CD14-positive monocyte (primary cell): ENCODE data around the gene BAG3. TPM values are rescaled to one million over a fixed set of nuclear protein-coding genes. Genes with fewer than 3 reads are reported as not detected.

Experiments used
- DNase-seq, 3 donors: peaks; one replicate each; pipeline ENCODE4 v3.0.0-alpha.2; 2011 to 2022
- H2AFZ ChIP-seq: 2 replicates; pipeline ENCODE4 v1.6.0; 2012; ENCODE audit warnings: mild to moderate bottlenecking, low read depth, low read length, inconsistent platforms; ENCODE audit not compliant: insufficient read depth, poor library complexity, severe bottlenecking
- H3K27ac ChIP-seq, 2 donors: 1 replicate in 1 of 2; 2 replicates in 1 of 2; pipeline ENCODE4 v1.5.1; 2012 to 2013; ENCODE audit warnings: low read length in 2 of 2, control low read depth in 1 of 2, inconsistent platforms in 1 of 2, low read depth in 1 of 2, mild to moderate bottlenecking in 1 of 2
- H3K27me3 ChIP-seq, 2 donors: one replicate each; pipeline versions ENCODE4 v1.6.0 to v1.6.1; 2011 to 2013; ENCODE audit warnings: low read length in 2 of 2; ENCODE audit not compliant: control insufficient read depth in 2 of 2, insufficient read depth in 2 of 2
- H3K36me3 ChIP-seq, 2 donors: replicated peaks in 1 of 2; 1 replicate in 1 of 2; 2 replicates in 1 of 2; pipeline versions ENCODE4 v1.5.1 to v1.6.1; 2012 to 2013; ENCODE audit warnings: low read length in 2 of 2, control low read depth in 1 of 2, inconsistent platforms in 1 of 2, mild to moderate bottlenecking in 1 of 2; ENCODE audit not compliant: insufficient read depth in 2 of 2, control insufficient read depth in 1 of 2
- H3K4me1 ChIP-seq, 2 donors: 1 replicate in 1 of 2; 2 replicates in 1 of 2; pipeline versions ENCODE4 v1.5.1 to v1.6.1; 2012 to 2013; ENCODE audit warnings: low read length in 2 of 2, control low read depth in 1 of 2, inconsistent platforms in 1 of 2, mild to moderate bottlenecking in 1 of 2, moderate library complexity in 1 of 2; ENCODE audit not compliant: insufficient read depth in 2 of 2, control insufficient read depth in 1 of 2
- H3K4me2 ChIP-seq: replicated peaks from 2 replicates; pipeline ENCODE3; 2012; ENCODE audit warnings: low read length, moderate library complexity, mild to moderate bottlenecking; ENCODE audit not compliant: poor library complexity, severe bottlenecking; ENCODE audit errors: extremely low read depth
- H3K4me3 ChIP-seq, 3 experiments: fragments of 200-600 bp in 1 of 3; sonication (generic) in 1 of 3; replicated peaks in 1 of 3; 1 replicate in 2 of 3; 2 replicates in 1 of 3; pipeline ENCODE4 v1.5.1; 2011 to 2013; ENCODE audit warnings: low read length in 3 of 3, mild to moderate bottlenecking in 3 of 3, control low read depth in 2 of 3, low read depth in 2 of 3, inconsistent platforms in 1 of 3, moderate library complexity in 1 of 3
- H3K79me2 ChIP-seq: 2 replicates; pipeline ENCODE4 v1.6.0; 2012; ENCODE audit warnings: mild to moderate bottlenecking, control low read depth, inconsistent platforms, low read length, moderate library complexity; ENCODE audit not compliant: insufficient read depth
- H3K9ac ChIP-seq: 2 replicates; pipeline ENCODE4 v1.6.0; 2017; ENCODE audit warnings: low read length, mild to moderate bottlenecking; ENCODE audit not compliant: insufficient read depth, poor library complexity, severe bottlenecking
- H3K9me3 ChIP-seq, 2 donors: replicated peaks in 1 of 2; 1 replicate in 1 of 2; 2 replicates in 1 of 2; pipeline versions ENCODE4 v1.5.1 to v1.6.1; 2012 to 2013; ENCODE audit warnings: low read length in 2 of 2, control low read depth in 1 of 2; ENCODE audit not compliant: control insufficient read depth in 1 of 2, insufficient read depth in 1 of 2
- H4K20me1 ChIP-seq: 2 replicates; pipeline ENCODE4 v1.6.0; 2012; ENCODE audit warnings: mild to moderate bottlenecking, low read length, control low read depth, moderate library complexity; ENCODE audit not compliant: insufficient read depth
- H3K27ac Mint-ChIP-seq, 7 donors: one replicate each; pipeline ENCODE4 v1.8.0; 2020; ENCODE audit warnings: mild to moderate bottlenecking in 7 of 7, mixed read lengths in 7 of 7, moderate library complexity in 6 of 7, inconsistent platforms in 2 of 7
- H3K27me3 Mint-ChIP-seq, 3 donors: one replicate each; pipeline ENCODE4 v1.8.0; 2021 to 2022; ENCODE audit warnings: low read depth in 3 of 3, mild to moderate bottlenecking in 3 of 3, mixed read lengths in 3 of 3, moderate library complexity in 3 of 3, inconsistent platforms in 1 of 3
- H3K36me3 Mint-ChIP-seq, 2 donors: one replicate each; pipeline ENCODE4 v1.8.0; 2020; ENCODE audit warnings: mixed read lengths in 2 of 2, inconsistent platforms in 1 of 2, mild to moderate bottlenecking in 1 of 2
- H3K4me1 Mint-ChIP-seq: one replicate; pipeline ENCODE4 v1.8.0; 2020; ENCODE audit warnings: mild to moderate bottlenecking, mixed read lengths
- H3K4me3 Mint-ChIP-seq, 2 donors: one replicate each; pipeline ENCODE4 v1.8.0; 2020; ENCODE audit warnings: mild to moderate bottlenecking in 2 of 2, mixed read lengths in 2 of 2, moderate library complexity in 1 of 2
- H3K9me3 Mint-ChIP-seq, 7 donors: one replicate each; pipeline ENCODE4 v1.8.0; 2020 to 2022; ENCODE audit warnings: mixed read lengths in 7 of 7, mild to moderate bottlenecking in 6 of 7, moderate library complexity in 6 of 7, inconsistent platforms in 2 of 7
- WGBS: methylation state at CpG from one replicate; pipeline ENCODE4 v1.1.5; 2013; ENCODE audit warnings: missing lambda C conversion rate; ENCODE audit not compliant: insufficient coverage; 5-methylcytosine and 5-hydroxymethylcytosine counted together
- intact Hi-C, 2 donors: fragments of 100-400 bp; cut with micrococcal nuclease; formaldehyde crosslinking; loops; one replicate each; pipeline versions ENCODE4 v1.15.0 to v1.15.1; 2023
- polyA minus RNA-seq: library from RNA; depleted of rRNA, polyadenylated mRNA; stranded (reverse); fragments of >200 nt; gene quantifications from 2 replicates; pipeline ENCODE4 v1.2.3, GENCODE V29; 2012
- polyA plus RNA-seq, 3 donors: library from polyadenylated mRNA; depleted of rRNA in 1 of 3; unstranded in 2 of 3; stranded (reverse) in 1 of 3; fragments of 300-500 nt in 2 of 3; fragments of >200 nt in 1 of 3; fragmentation: Illumina TruSeq in 2 of 3; gene quantifications; 1 replicate in 2 of 3; 2 replicates in 1 of 3; pipeline ENCODE4 v1.2.3, GENCODE V29; 2012 to 2021
- total RNA-seq, 12 experiments: library from RNA in 1 of 12; stranded (reverse) in 1 of 12; fragments of 120-200 nt in 1 of 12; gene quantifications; one replicate each; pipeline ENCODE4 v1.2.4 and lab custom pipeline; 2013 to 2026; ENCODE audit warnings: mixed read lengths in 6 of 12, inconsistent platforms in 1 of 12
- TF ChIP-seq, protein P1 (sequence below): fragments of 200-600 bp; IDR thresholded peaks from one replicate; pipeline ENCODE4 v1.8.0; 2022; ENCODE audit warnings: antibody characterized with exemption, mild to moderate bottlenecking

The BAG3 gene
- total RNA-seq (2013) = 1.5 TPM
- polyA plus RNA-seq = 10 to 100 TPM in 1 of 3 donors, 1 to 10 TPM in 2; 1.0 to 10.2 (median 2.8) TPM
- polyA minus RNA-seq = 4.2 and 7.1 TPM in 2 replicates
- total RNA-seq (lab: John Stamatoyannopoulos, UW) = 17.3 to 95.0 (median 44.6) reads per million in 11 experiments

DNA sequence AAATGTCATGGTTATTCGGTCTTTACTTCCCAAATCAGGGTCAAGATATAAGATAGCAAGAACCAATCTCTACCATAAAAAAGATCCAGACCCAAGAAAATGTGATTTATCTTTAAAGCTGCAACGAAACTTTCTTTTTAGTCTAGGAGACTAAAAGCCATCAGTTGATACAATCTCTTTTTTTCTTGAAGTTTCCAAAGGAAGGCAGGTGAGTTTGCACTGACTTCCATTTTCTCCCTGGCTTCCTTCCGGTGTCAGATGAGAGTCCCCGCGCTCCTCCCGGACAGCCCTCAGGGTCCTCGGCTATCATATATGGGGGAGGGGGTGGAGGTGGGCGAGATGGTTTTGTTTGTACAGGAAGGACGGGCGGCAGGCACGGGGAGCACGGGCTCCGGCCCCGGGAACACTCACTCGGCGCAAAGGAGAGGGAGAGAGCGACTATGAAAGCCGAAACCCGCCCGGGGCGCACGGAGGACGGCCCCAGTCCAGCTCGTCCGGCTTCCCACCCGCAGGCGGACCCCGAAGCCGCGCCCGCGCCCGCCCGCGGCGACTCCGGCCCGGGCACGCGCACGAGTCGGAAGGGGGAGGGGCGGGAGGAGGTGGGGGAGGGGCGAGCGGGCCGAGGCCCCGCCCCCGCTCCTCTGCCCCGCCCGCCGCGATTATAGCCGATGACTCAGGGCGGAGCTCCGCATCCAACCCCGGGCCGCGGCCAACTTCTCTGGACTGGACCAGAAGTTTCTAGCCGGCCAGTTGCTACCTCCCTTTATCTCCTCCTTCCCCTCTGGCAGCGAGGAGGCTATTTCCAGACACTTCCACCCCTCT lies at the start of gene BAG3:
BAG3 (plus strand) TSS at position 689 of the 822 bp plus-strand sequence. CDS start 296 bp downstream, outside the sequence.
- TF ChIP-seq, protein P1, sequence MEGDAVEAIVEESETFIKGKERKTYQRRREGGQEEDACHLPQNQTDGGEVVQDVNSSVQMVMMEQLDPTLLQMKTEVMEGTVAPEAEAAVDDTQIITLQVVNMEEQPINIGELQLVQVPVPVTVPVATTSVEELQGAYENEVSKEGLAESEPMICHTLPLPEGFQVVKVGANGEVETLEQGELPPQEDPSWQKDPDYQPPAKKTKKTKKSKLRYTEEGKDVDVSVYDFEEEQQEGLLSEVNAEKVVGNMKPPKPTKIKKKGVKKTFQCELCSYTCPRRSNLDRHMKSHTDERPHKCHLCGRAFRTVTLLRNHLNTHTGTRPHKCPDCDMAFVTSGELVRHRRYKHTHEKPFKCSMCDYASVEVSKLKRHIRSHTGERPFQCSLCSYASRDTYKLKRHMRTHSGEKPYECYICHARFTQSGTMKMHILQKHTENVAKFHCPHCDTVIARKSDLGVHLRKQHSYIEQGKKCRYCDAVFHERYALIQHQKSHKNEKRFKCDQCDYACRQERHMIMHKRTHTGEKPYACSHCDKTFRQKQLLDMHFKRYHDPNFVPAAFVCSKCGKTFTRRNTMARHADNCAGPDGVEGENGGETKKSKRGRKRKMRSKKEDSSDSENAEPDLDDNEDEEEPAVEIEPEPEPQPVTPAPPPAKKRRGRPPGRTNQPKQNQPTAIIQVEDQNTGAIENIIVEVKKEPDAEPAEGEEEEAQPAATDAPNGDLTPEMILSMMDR = no peak
- peaks cover 32% of the 10 kb centered on the region for H3K4me1 Mint-ChIP-seq
- Histone ChIP-seq H2AFZ (peak within 1 kb of the TSS; percentile 95), H3K9me3 (peaks cover 0 to 5% of the 10 kb centered on the region in 2 donors), H3K36me3 (no peaks in the 10 kb centered on the region), H3K9ac (peak within 1 kb of the TSS; percentile 84), H3K79me2 (peaks cover 3% of the 10 kb centered on the region), H3K27me3 (peaks cover 5 to 19% of the 10 kb centered on the region in 2 donors), H4K20me1 (peaks cover 25% of the 10 kb centered on the region), H3K4me3 (peak within 1 kb of the TSS; percentile 75 to 92 (median 80)), H3K4me2 (peak within 1 kb of the TSS; percentile 85), H3K4me1 (peaks cover 8 to 30% of the 10 kb centered on the region in 2 donors), H3K27ac (peak within 1 kb of the TSS; percentile 23 to 73)
- intact Hi-C loops = loop anchor here in 1 of 2 donors (5.0 kb wide), 2 partner anchors 36 to 54 kb away; partner anchors contain the start of gene TIAL1
- peak within 1 kb of the TSS; percentile 96 to 97 for H3K4me3 Mint-ChIP-seq
- H3K36me3 Mint-ChIP-seq = peaks cover 10 to 12% of the 10 kb centered on the region in 2 donors
- peak within 1 kb of the TSS in 6 of 7 donors; percentile 59 to 90 (median 87) for H3K27ac Mint-ChIP-seq
- H3K9me3 Mint-ChIP-seq = peaks cover 0 to 7% (median 6%) of the 10 kb centered on the region in 7 donors
- DNase-seq = peak; percentile 83 to 88 (median 87)
- H3K27me3 Mint-ChIP-seq = peaks cover 25 to 39% (median 34%) of the 10 kb centered on the region in 3 donors
- under 1% methylated on average over 53 of the region's 60 CpGs for WGBS

DNA sequence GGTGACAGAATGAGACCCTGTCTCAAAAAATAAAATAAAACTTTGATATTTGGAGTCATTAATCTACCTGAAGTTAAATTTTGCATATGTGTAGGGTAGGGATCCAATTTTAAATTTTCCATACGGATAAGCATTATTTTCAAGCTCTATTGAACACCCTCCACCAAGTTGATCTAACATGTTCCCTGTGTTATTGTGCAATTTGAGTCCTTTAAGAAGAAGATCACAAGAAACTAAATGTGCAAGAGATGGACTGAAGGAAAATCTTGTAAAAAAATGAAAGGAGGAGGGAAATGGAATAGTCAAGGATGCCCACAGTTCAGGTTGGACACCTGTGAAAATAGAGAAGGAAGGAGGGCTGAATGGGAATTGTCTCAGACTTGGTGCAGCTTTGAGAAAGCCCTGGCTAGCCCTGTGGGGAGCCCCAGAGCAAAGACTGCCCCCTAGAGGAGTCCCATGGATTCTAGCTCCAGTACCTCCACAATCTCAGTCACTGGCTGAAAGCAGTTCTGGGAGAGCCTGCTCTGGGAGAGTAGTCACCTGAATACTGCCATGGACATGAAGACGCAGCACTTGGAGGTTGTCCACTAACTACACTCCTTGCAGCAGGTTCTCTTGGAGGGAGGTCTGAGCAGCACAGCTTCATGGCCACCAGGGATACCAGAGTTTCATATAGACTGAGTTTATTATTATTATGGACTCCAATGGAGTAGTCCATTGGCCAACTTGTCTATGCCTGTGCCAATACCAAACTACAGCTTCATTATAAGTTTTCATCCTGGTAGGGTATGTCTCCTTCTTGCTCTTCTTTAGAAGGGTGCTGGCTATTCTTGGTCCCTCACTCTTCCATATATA lies 48.7 kb upstream of the BAG3 start:
- intact Hi-C loops = no loop called here
- Histone ChIP-seq H2AFZ (no peak overlapping the region), H3K36me3 (no peaks in the 10 kb centered on the region), H3K9ac (no peak overlapping the region), H3K9me3 (no peaks in the 10 kb centered on the region), H4K20me1 (no peaks in the 10 kb centered on the region), H3K27ac (no peak overlapping the region), H3K4me3 (no peak overlapping the region), H3K27me3 (no peaks in the 10 kb centered on the region), H3K4me2 (no peak overlapping the region), H3K79me2 (no peaks in the 10 kb centered on the region), H3K4me1 (peaks cover 4 to 5% of the 10 kb centered on the region in 2 donors)
- peaks cover 0 to 3% (median 2%) of the 10 kb centered on the region in 3 donors for H3K27me3 Mint-ChIP-seq
- no CpG with 5 or more reads among the region's 2 CpGs for WGBS
- TF ChIP-seq, protein P1 = peak; percentile 57
- DNase-seq = peak; percentile 11 to 46 (median 32)
- peaks cover 0 to 2% (median 0%) of the 10 kb centered on the region in 7 donors for H3K9me3 Mint-ChIP-seq
- H3K4me3 Mint-ChIP-seq = no peak overlapping the region
- H3K4me1 Mint-ChIP-seq = peaks cover 4% of the 10 kb centered on the region
- no peaks in the 10 kb centered on the region for H3K36me3 Mint-ChIP-seq
- no peak overlapping the region for H3K27ac Mint-ChIP-seq
